Loucy (cell line): ENCODE data around the gene FAM234A.

Experiments
- EZH2phosphoT487 ChIP-seq: fragments of 200-600 bp; IDR thresholded peaks from 2 replicates; pipeline ENCODE4 v1.6.1; 2018; ENCODE audit warnings: antibody characterized with exemption, mild to moderate bottlenecking, moderate library complexity, borderline replicate concordance
- TF ChIP-seq, protein P1 (sequence below): fragments of 200-600 bp; sonication (generic); conservative IDR thresholded peaks from 2 replicates; pipeline ENCODE4 v1.5.1; 2014; ENCODE audit warnings: mild to moderate bottlenecking, antibody characterized with exemption, low read length

DNA sequence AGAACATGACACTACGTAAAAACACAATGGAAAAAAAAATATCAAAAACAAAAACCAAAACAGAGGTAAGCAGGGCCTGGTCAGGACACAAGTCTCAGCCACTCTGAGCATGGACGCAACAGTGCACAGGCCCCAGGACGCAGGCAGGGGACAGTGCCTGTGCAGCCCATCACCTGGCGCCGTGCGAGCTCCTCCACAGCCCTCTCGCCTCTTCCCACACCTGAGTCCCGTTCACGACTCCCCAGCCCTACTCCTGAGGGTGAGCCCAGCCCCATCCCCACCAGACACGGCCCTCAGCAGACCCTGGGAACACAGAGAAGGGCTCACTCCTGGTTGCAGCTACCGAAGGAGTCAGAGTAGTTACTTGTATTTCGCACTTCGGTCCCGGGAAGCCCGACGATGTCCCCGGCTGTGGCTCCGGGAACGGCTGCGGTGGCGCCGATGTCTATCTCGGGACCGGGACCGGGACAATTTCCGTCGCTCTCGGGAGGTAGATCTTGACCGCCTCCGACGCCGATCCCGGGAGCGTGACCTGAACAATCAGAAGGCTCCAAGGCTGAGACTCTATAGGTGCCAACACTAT, 44.9 kb upstream of the FAM234A start:
- TF ChIP-seq, protein P1, sequence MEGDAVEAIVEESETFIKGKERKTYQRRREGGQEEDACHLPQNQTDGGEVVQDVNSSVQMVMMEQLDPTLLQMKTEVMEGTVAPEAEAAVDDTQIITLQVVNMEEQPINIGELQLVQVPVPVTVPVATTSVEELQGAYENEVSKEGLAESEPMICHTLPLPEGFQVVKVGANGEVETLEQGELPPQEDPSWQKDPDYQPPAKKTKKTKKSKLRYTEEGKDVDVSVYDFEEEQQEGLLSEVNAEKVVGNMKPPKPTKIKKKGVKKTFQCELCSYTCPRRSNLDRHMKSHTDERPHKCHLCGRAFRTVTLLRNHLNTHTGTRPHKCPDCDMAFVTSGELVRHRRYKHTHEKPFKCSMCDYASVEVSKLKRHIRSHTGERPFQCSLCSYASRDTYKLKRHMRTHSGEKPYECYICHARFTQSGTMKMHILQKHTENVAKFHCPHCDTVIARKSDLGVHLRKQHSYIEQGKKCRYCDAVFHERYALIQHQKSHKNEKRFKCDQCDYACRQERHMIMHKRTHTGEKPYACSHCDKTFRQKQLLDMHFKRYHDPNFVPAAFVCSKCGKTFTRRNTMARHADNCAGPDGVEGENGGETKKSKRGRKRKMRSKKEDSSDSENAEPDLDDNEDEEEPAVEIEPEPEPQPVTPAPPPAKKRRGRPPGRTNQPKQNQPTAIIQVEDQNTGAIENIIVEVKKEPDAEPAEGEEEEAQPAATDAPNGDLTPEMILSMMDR, result no peak
- TF ChIP-seq EZH2phosphoT487, result no peak
